H1 (cell line): Measurements from ENCODE around the gene TEKT3.

Source experiments
- ATF2 ChIP-seq: IDR thresholded peaks from 2 replicates; pipeline ENCODE4 v1.6.1; 2012; ENCODE audit warnings: low read length, inconsistent platforms
- CEBPB ChIP-seq: IDR thresholded peaks from 2 replicates; pipeline ENCODE4 v1.6.1; 2012; ENCODE audit warnings: low read depth, low read length
- EZH2 ChIP-seq: fragments of 200-600 bp; sonication (generic); IDR thresholded peaks from 2 replicates; pipeline ENCODE4 v1.7.1; 2012; ENCODE audit warnings: low read depth, mild to moderate bottlenecking, moderate library complexity, low read length, inconsistent platforms; ENCODE audit not compliant: severe bottlenecking
- GTF2F1 ChIP-seq: IDR thresholded peaks from 2 replicates; pipeline ENCODE4 v1.6.1; 2012; ENCODE audit warnings: low read depth, low read length, improper control_type of control experiment, borderline replicate concordance
- RAD21 ChIP-seq, 2 experiments: IDR thresholded peaks in 1 of 2; conservative IDR thresholded peaks in 1 of 2; 2 replicates each; pipeline ENCODE4 v1.6.1; 2011; ENCODE audit warnings: low read depth in 2 of 2, low read length in 2 of 2, improper control_type of control experiment in 1 of 2, inconsistent platforms in 1 of 2, mild to moderate bottlenecking in 1 of 2, moderate library complexity in 1 of 2
- RFX5 ChIP-seq: IDR thresholded peaks from 2 replicates; pipeline ENCODE4 v1.6.1; 2011; ENCODE audit warnings: low read depth, low read length, improper control_type of control experiment, borderline replicate concordance
- RNF2 ChIP-seq: fragments of 200-900, 300-1000 bp; sonication (generic); IDR thresholded peaks from 2 replicates; pipeline ENCODE4 v1.7.1; 2016; ENCODE audit warnings: borderline replicate concordance, low read depth, mild to moderate bottlenecking, antibody characterized with exemption, low read length; ENCODE audit not compliant: poor library complexity, severe bottlenecking; ENCODE audit errors: missing control alignments
- TF ChIP-seq, protein P1 (sequence below), 3 experiments: IDR thresholded peaks; 1 replicate in 2 of 3; 2 replicates in 1 of 3; pipeline versions ENCODE4 v1.5.1 to v1.6.1; 2011; ENCODE audit warnings: low read length in 3 of 3, mild to moderate bottlenecking in 3 of 3, inconsistent platforms in 2 of 3, low read depth in 1 of 3, moderate library complexity in 1 of 3; ENCODE audit not compliant: insufficient read depth in 1 of 3; ENCODE audit errors: control extremely low read depth in 1 of 3

DNA sequence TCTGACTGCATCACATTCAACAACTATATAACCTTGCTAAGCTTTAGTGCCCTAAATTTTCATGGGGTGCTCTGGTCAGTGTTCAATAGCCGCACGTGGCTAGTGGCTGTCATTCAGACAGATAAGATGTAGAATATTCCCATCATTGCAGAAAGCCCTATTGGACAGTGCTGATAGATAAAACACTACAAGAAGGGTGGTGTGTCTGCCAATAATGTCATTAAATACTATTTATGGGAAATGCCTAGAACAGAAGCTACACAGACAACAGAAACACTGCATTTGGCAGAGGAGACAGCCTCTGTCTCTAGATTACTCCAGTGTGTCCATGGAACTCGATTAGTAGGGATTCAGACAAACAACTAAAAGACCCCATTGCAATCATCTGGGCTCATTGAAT lies 47.8 kb downstream of the TEKT3 start:
- TF ChIP-seq, protein P1, sequence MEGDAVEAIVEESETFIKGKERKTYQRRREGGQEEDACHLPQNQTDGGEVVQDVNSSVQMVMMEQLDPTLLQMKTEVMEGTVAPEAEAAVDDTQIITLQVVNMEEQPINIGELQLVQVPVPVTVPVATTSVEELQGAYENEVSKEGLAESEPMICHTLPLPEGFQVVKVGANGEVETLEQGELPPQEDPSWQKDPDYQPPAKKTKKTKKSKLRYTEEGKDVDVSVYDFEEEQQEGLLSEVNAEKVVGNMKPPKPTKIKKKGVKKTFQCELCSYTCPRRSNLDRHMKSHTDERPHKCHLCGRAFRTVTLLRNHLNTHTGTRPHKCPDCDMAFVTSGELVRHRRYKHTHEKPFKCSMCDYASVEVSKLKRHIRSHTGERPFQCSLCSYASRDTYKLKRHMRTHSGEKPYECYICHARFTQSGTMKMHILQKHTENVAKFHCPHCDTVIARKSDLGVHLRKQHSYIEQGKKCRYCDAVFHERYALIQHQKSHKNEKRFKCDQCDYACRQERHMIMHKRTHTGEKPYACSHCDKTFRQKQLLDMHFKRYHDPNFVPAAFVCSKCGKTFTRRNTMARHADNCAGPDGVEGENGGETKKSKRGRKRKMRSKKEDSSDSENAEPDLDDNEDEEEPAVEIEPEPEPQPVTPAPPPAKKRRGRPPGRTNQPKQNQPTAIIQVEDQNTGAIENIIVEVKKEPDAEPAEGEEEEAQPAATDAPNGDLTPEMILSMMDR (IDR thresholded peaks at IDR 0.05; ENCODE audit: control extremely low read depth in 1 of 3, insufficient read depth in 1 of 3, low read depth in 1 of 3, low read length in 3 of 3) = no peak
- TF ChIP-seq GTF2F1 (no peak), ATF2 (no peak), EZH2 (no peak), CEBPB (no peak), RFX5 (no peak), RNF2 (no peak), RAD21 (IDR thresholded peaks at IDR 0.05 in 1 of 2, conservative IDR thresholded peaks at IDR 0.05 in 1 of 2; ENCODE audit: low read depth in 2 of 2, low read length in 2 of 2) (no peak)
